Glutamatergic neuron (in vitro differentiated cells): ENCODE measurements around the gene ARHGEF40. TPM values are rescaled to one million over a fixed set of nuclear protein-coding genes. Genes with fewer than 3 reads are reported as not detected.
A peak's percentile ranks its signal among the peaks of the same experiment; 100 is the strongest.

Source experiments
- DNase-seq: peaks from one replicate; pipeline ENCODE4 v3.0.0; 2022
- H3K27ac Mint-ChIP-seq: one replicate; pipeline ENCODE4 v1.8.0; 2020; ENCODE audit warnings: mild to moderate bottlenecking, mixed read lengths, inconsistent platforms; ENCODE audit not compliant: unreplicated experiment
- H3K27me3 Mint-ChIP-seq: one replicate; pipeline ENCODE4 v1.8.0; 2020; ENCODE audit warnings: mild to moderate bottlenecking, moderate library complexity, mixed read lengths, inconsistent platforms; ENCODE audit not compliant: unreplicated experiment
- H3K36me3 Mint-ChIP-seq: one replicate; pipeline ENCODE4 v1.8.0; 2020; ENCODE audit warnings: mild to moderate bottlenecking, mixed read lengths, inconsistent platforms; ENCODE audit not compliant: unreplicated experiment
- H3K4me1 Mint-ChIP-seq: one replicate; pipeline ENCODE4 v1.8.0; 2020; ENCODE audit warnings: mild to moderate bottlenecking, low read depth, mixed read lengths, inconsistent platforms; ENCODE audit not compliant: unreplicated experiment
- H3K4me3 Mint-ChIP-seq: one replicate; pipeline ENCODE4 v1.8.0; 2020; ENCODE audit warnings: mild to moderate bottlenecking, mixed read lengths, inconsistent platforms; ENCODE audit not compliant: unreplicated experiment
- H3K9me3 Mint-ChIP-seq: one replicate; pipeline ENCODE4 v1.8.0; 2020; ENCODE audit warnings: mild to moderate bottlenecking, moderate library complexity, mixed read lengths, inconsistent platforms; ENCODE audit not compliant: unreplicated experiment
- total RNA-seq: library from RNA; stranded (reverse); fragmentation: NEBNext Ultra II Directional; extraction: Animal tissue kit (Norgen Biotek cat#: 25700); gene quantifications from one replicate; pipeline ENCODE4 v1.2.1, GENCODE V29; 2021; ENCODE audit not compliant: unreplicated experiment
- TF ChIP-seq, protein P1 (sequence below): fragments of 200-600 bp; sonication (generic); IDR thresholded peaks from one replicate; pipeline ENCODE4 v1.5.0; 2021; ENCODE audit not compliant: partially characterized antibody, unreplicated experiment

Gene ARHGEF40
- total RNA-seq, 1 donor from 2014 or later: 42.4 TPM

- peaks cover 25% of the 10 kb centered on the region for H3K4me1 Mint-ChIP-seq
- TF ChIP-seq, protein P1, sequence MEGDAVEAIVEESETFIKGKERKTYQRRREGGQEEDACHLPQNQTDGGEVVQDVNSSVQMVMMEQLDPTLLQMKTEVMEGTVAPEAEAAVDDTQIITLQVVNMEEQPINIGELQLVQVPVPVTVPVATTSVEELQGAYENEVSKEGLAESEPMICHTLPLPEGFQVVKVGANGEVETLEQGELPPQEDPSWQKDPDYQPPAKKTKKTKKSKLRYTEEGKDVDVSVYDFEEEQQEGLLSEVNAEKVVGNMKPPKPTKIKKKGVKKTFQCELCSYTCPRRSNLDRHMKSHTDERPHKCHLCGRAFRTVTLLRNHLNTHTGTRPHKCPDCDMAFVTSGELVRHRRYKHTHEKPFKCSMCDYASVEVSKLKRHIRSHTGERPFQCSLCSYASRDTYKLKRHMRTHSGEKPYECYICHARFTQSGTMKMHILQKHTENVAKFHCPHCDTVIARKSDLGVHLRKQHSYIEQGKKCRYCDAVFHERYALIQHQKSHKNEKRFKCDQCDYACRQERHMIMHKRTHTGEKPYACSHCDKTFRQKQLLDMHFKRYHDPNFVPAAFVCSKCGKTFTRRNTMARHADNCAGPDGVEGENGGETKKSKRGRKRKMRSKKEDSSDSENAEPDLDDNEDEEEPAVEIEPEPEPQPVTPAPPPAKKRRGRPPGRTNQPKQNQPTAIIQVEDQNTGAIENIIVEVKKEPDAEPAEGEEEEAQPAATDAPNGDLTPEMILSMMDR: no peak
- H3K27ac Mint-ChIP-seq: peak overlapping the region; percentile 30
- H3K27me3 Mint-ChIP-seq: peaks cover 13% of the 10 kb centered on the region
- peaks cover 23% of the 10 kb centered on the region for H3K9me3 Mint-ChIP-seq
- no peak for DNase-seq
- peak overlapping the region; percentile 51 for H3K4me3 Mint-ChIP-seq
- no peaks in the 10 kb centered on the region for H3K36me3 Mint-ChIP-seq
Measured at GRCh38 chr14:21087294-21088091, 17.4 kb downstream of the ARHGEF40 start.

DNA sequence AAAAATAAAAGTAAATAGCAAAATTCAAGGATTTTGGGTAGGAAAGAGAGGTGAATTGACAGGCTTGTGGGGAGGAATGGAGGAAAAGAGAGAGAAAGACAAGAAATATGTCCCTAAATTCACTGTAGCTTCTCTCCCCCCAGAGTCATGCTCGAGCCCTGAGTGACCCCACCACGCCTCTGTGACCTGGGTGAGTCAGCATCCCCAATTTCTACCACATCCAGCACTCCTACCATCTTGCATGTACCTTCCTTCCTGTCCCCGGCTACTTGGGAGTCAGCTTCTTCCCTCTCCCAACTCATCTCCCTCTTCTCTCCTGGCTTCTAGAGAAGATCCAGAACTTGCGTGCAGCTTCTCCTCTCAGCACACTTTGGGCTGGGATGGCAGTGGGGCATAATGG, 18.6 kb downstream of the ARHGEF40 start:
- TF ChIP-seq, protein P1: no peak
- Mint-ChIP-seq H3K27me3 (peaks cover 18% of the 10 kb centered on the region), H3K27ac (peak overlapping the region; percentile 35), H3K4me1 (peaks cover 35% of the 10 kb centered on the region), H3K9me3 (peaks cover 23% of the 10 kb centered on the region), H3K4me3 (no peak overlapping the region), H3K36me3 (no peaks in the 10 kb centered on the region)
- no peak for DNase-seq

GRCh38 chr14:21089271-21089670, 19.2 kb downstream of the ARHGEF40 start:
- Mint-ChIP-seq H3K27me3 (peaks cover 22% of the 10 kb centered on the region), H3K4me3 (no peak overlapping the region), H3K27ac (peak overlapping the region; percentile 35), H3K36me3 (no peaks in the 10 kb centered on the region), H3K4me1 (peaks cover 39% of the 10 kb centered on the region), H3K9me3 (peaks cover 22% of the 10 kb centered on the region)
- no peak for DNase-seq
- TF ChIP-seq, protein P1: no peak

DNA sequence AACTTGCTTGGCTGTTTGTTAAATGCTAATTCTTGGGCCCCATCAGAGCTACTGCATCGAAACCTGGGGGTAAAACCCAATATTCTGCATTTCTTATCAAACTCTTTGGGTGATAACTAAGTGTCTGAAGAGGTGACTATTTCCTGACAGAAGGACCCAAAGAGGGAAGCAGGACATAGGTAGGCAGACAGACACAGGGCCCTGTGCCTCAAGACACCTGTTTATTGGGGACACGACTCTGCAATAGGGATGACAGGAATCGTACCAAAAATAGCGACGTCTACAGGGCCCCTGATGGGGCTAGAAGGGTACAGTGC, 19.7 kb downstream of the ARHGEF40 start:
- no peak overlapping the region for H3K27ac Mint-ChIP-seq
- peaks cover 16% of the 10 kb centered on the region for H3K9me3 Mint-ChIP-seq
- peaks cover 22% of the 10 kb centered on the region for H3K27me3 Mint-ChIP-seq
- H3K4me1 Mint-ChIP-seq: peaks cover 41% of the 10 kb centered on the region
- no peak for DNase-seq
- H3K36me3 Mint-ChIP-seq: no peaks in the 10 kb centered on the region
- TF ChIP-seq, protein P1: no peak
- no peak overlapping the region for H3K4me3 Mint-ChIP-seq

DNA sequence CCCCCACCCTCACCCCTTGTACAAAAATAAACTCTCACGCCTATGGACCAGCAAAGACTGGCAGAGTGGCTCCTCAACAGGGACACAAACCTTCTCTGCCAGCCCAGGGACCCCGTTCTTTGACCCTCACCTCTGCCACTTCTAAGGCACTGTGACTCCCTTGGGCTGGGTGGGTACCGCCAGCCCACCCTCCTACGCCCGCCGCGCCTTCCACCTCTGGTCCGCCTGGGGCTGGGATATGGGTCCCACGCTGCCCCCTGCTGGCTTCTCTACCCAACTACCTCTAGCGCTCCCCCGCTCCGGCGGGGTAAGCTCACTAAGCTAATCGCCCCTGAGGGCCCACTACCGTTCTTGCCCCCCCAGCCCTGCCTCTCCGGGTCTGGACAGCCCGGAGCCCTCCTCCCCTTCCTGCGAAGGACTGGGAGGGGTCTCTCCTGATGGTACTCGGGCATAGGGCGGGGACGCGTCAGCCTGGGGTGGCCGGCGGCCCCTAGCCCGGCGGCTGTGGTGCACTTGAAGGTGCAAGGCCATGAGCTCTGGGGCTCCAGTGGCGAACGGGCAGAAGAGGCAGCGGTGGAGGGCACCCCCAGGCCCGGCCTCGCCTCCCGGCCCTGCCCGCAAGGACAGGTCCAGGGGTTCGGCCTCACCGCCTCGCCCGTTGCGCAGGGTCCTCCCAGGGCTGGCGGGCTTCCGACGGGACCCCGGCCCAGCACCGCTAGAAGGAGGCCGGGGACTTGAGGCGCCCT, 20.3 kb downstream of the ARHGEF40 start:
- peak; percentile 74 for DNase-seq
- Mint-ChIP-seq H3K36me3 (no peaks in the 10 kb centered on the region), H3K4me1 (peaks cover 47% of the 10 kb centered on the region), H3K27me3 (peaks cover 23% of the 10 kb centered on the region), H3K27ac (no peak overlapping the region), H3K9me3 (peaks cover 15% of the 10 kb centered on the region), H3K4me3 (no peak overlapping the region)
- TF ChIP-seq, protein P1: peak; percentile 80
